Activated T-helper 1 cell treated with anti-CD3 and anti-CD28 coated beads, Interleukin-12 subunit alpha, Interleukin-12 subunit beta, Interleukin-2, Interleukin-4 antibody, amounts not matched to agents 30 ng/mL and 10 ng/mL and 1 ng/mL, durations not matched to agents 14 hours and 24 hours and 36 hours (primary cell): ENCODE data around the gene WNT10A. TPM values are rescaled to one million over a fixed set of nuclear protein-coding genes. Genes with fewer than 3 reads are reported as not detected.
"Not testable (repeated sequence)": the region's sequence is repeated elsewhere in the genome, so short reads cannot be mapped to it uniquely, and the experiment has no call there.

Source experiments
- DNase-seq: peaks from one replicate; pipeline ENCODE4 v3.0.0; 2021; ENCODE audit warnings: low spot score
- H3K27ac Mint-ChIP-seq: one replicate; pipeline ENCODE4 v1.8.0; 2021; ENCODE audit warnings: mild to moderate bottlenecking, mixed read lengths
- H3K27me3 Mint-ChIP-seq: one replicate; pipeline ENCODE4 v1.8.0; 2022; ENCODE audit warnings: mild to moderate bottlenecking, moderate library complexity, mixed read lengths; ENCODE audit not compliant: insufficient read depth
- H3K36me3 Mint-ChIP-seq: one replicate; pipeline ENCODE4 v1.8.0; 2021; ENCODE audit warnings: low read depth, mixed read lengths
- H3K4me1 Mint-ChIP-seq: one replicate; pipeline ENCODE4 v1.8.0; 2021; ENCODE audit warnings: low read depth, mixed read lengths
- H3K4me3 Mint-ChIP-seq: one replicate; pipeline ENCODE4 v1.8.0; 2021; ENCODE audit warnings: mild to moderate bottlenecking, moderate library complexity, mixed read lengths
- H3K9me3 Mint-ChIP-seq: one replicate; pipeline ENCODE4 v1.8.0; 2021; ENCODE audit warnings: mixed read lengths
- intact Hi-C: fragments of 100-400 bp; cut with micrococcal nuclease; formaldehyde crosslinking; loops from one replicate; pipeline ENCODE4 v1.15.1; 2024
- total RNA-seq: library from RNA; stranded (reverse); gene quantifications from 2 replicates; pipeline ENCODE4 v1.2.3, GENCODE V29; 2022

Gene WNT10A
- total RNA-seq: 0.10 and 0.18 TPM in 2 replicates

- Mint-ChIP-seq H3K4me1 (peaks cover 11% of the 10 kb centered on the region), H3K27me3 (peaks cover 77% of the 10 kb centered on the region), H3K9me3 (no peaks in the 10 kb centered on the region), H3K4me3 (peak within 1 kb of the TSS; percentile 61), H3K27ac (no peak within 1 kb of the TSS), H3K36me3 (no peaks in the 10 kb centered on the region)
- intact Hi-C loops: no loop called here
- peak; percentile 9 for DNase-seq
Observed at GRCh38 chr2:218880102-218880858, at the start of gene WNT10A. WNT10A (plus strand) TSS chr2:218880852; CDS start chr2:218880996, 144 bp downstream.

- Mint-ChIP-seq H3K9me3 (no peaks in the 10 kb centered on the region), H3K4me3 (no peak within 1 kb of the TSS), H3K4me1 (no peaks in the 10 kb centered on the region), H3K36me3 (no peaks in the 10 kb centered on the region), H3K27me3 (peaks cover 22% of the 10 kb centered on the region), H3K27ac (no peak within 1 kb of the TSS)
- no peak for DNase-seq
- intact Hi-C loops: no loop called here
Observed at GRCh38 chr2:218831378-218831990, 49.2 kb upstream of the WNT10A start, which contains the start of gene PRKAG3. PRKAG3 (minus strand) TSS chr2:218831803.

GRCh38 chr2:218832081-218832480, 48.6 kb upstream of the WNT10A start:
- no peaks in the 10 kb centered on the region for H3K36me3 Mint-ChIP-seq
- no peaks in the 10 kb centered on the region for H3K4me1 Mint-ChIP-seq
- no peak for DNase-seq
- intact Hi-C loops: no loop called here
- H3K27ac Mint-ChIP-seq: no peak overlapping the region
- H3K27me3 Mint-ChIP-seq: peaks cover 22% of the 10 kb centered on the region
- H3K4me3 Mint-ChIP-seq: no peak overlapping the region
- no peaks in the 10 kb centered on the region for H3K9me3 Mint-ChIP-seq

- Mint-ChIP-seq H3K27ac (no peak overlapping the region), H3K4me3 (no peak overlapping the region), H3K4me1 (no peaks in the 10 kb centered on the region), H3K27me3 (peaks cover 24% of the 10 kb centered on the region), H3K9me3 (no peaks in the 10 kb centered on the region), H3K36me3 (no peaks in the 10 kb centered on the region)
- no peak for DNase-seq
- intact Hi-C loops: no loop called here
Observed at GRCh38 chr2:218832520-218832919, 48.1 kb upstream of the WNT10A start.

GRCh38 chr2:218833023-218833609, 47.5 kb upstream of the WNT10A start:
- intact Hi-C loops: no loop called here
- H3K27ac Mint-ChIP-seq: no peak overlapping the region
- H3K9me3 Mint-ChIP-seq: no peaks in the 10 kb centered on the region
- H3K36me3 Mint-ChIP-seq: no peaks in the 10 kb centered on the region
- H3K27me3 Mint-ChIP-seq: peaks cover 30% of the 10 kb centered on the region
- no peaks in the 10 kb centered on the region for H3K4me1 Mint-ChIP-seq
- H3K4me3 Mint-ChIP-seq: no peak overlapping the region
- DNase-seq: no peak

- peaks cover 39% of the 10 kb centered on the region for H3K27me3 Mint-ChIP-seq
- H3K36me3 Mint-ChIP-seq: no peaks in the 10 kb centered on the region
- no peak for DNase-seq
- no peaks in the 10 kb centered on the region for H3K4me1 Mint-ChIP-seq
- no peaks in the 10 kb centered on the region for H3K9me3 Mint-ChIP-seq
- H3K4me3 Mint-ChIP-seq: no peak overlapping the region
- intact Hi-C loops: no loop called here
- H3K27ac Mint-ChIP-seq: no peak overlapping the region
Observed at GRCh38 chr2:218834685-218835084, 46.0 kb upstream of the WNT10A start.

- Mint-ChIP-seq H3K4me3 (no peak overlapping the region), H3K27ac (no peak overlapping the region), H3K9me3 (no peaks in the 10 kb centered on the region), H3K27me3 (peaks cover 46% of the 10 kb centered on the region), H3K4me1 (no peaks in the 10 kb centered on the region), H3K36me3 (no peaks in the 10 kb centered on the region)
- no peak for DNase-seq
- intact Hi-C loops: no loop called here
Observed at GRCh38 chr2:218837495-218837894, 43.2 kb upstream of the WNT10A start.

- Mint-ChIP-seq H3K9me3 (peaks cover 4% of the 10 kb centered on the region), H3K27me3 (peaks cover 43% of the 10 kb centered on the region), H3K4me1 (no peaks in the 10 kb centered on the region), H3K27ac (no peak overlapping the region), H3K4me3 (no peak overlapping the region), H3K36me3 (no peaks in the 10 kb centered on the region)
- no peak for DNase-seq
- intact Hi-C loops: no loop called here
Observed at GRCh38 chr2:218839430-218839829, 41.2 kb upstream of the WNT10A start.

- H3K36me3 Mint-ChIP-seq: no peaks in the 10 kb centered on the region
- no peak overlapping the region for H3K27ac Mint-ChIP-seq
- H3K9me3 Mint-ChIP-seq: peaks cover 5% of the 10 kb centered on the region
- H3K4me3 Mint-ChIP-seq: no peak overlapping the region
- intact Hi-C loops: no loop called here
- H3K4me1 Mint-ChIP-seq: no peaks in the 10 kb centered on the region
- DNase-seq: no peak
- H3K27me3 Mint-ChIP-seq: peaks cover 39% of the 10 kb centered on the region
Observed at GRCh38 chr2:218839888-218840287, 40.8 kb upstream of the WNT10A start.

- peaks cover 18% of the 10 kb centered on the region for H3K27me3 Mint-ChIP-seq
- H3K4me3 Mint-ChIP-seq, H3K9me3 Mint-ChIP-seq, H3K4me1 Mint-ChIP-seq, H3K27ac Mint-ChIP-seq, intact Hi-C loops, H3K36me3 Mint-ChIP-seq, DNase-seq: not testable (repeated sequence)
Observed at GRCh38 chr2:218844334-218844733, 36.3 kb upstream of the WNT10A start.

- H3K4me1 Mint-ChIP-seq, H3K4me3 Mint-ChIP-seq: not testable (repeated sequence)
- H3K27me3 Mint-ChIP-seq: peaks cover 17% of the 10 kb centered on the region
Observed at GRCh38 chr2:218846963-218847362, 33.7 kb upstream of the WNT10A start.

GRCh38 chr2:218849721-218850120, 30.9 kb upstream of the WNT10A start:
- no peak for DNase-seq
- Mint-ChIP-seq H3K9me3 (no peaks in the 10 kb centered on the region), H3K27ac (no peak overlapping the region), H3K36me3 (no peaks in the 10 kb centered on the region), H3K27me3 (peaks cover 33% of the 10 kb centered on the region), H3K4me3 (no peak overlapping the region), H3K4me1 (no peaks in the 10 kb centered on the region)
- intact Hi-C loops: loop anchor here (5.0 to 10.0 kb wide), 2 partner anchors 305 to 442 kb away; no protein-coding TSS in a partner anchor

More at GRCh38 chr2:218846963-218847362, 33.7 kb upstream of the WNT10A start:
- H3K9me3 Mint-ChIP-seq, DNase-seq, H3K27ac Mint-ChIP-seq, H3K36me3 Mint-ChIP-seq: not testable (repeated sequence)
- intact Hi-C loops: loop anchor here (1.0 to 5.0 kb wide), 7 partner anchors 119 to 440 kb away; partner anchors contain the start of genes BCS1L, TTLL4 and ZNF142

GRCh38 chr2:218850796-218851195, 29.9 kb upstream of the WNT10A start:
- Mint-ChIP-seq H3K4me1 (no peaks in the 10 kb centered on the region), H3K4me3 (no peak overlapping the region), H3K9me3 (no peaks in the 10 kb centered on the region), H3K27ac (no peak overlapping the region), H3K27me3 (peaks cover 42% of the 10 kb centered on the region), H3K36me3 (no peaks in the 10 kb centered on the region)
- intact Hi-C loops: loop anchor here (10.0 kb wide), 1 partner anchor 304 kb away; no protein-coding TSS in a partner anchor
- no peak for DNase-seq
